HFF-Myc (cell line): Measurements from ENCODE around the gene CMIP.
A peak's percentile ranks its signal among the peaks of the same experiment; 100 is the strongest.

Experiments
- DNase-seq: peaks from one replicate; pipeline ENCODE4 v3.0.0-alpha.2; 2011; ENCODE audit warnings: low read depth; ENCODE audit errors: extremely low read depth
- H3K4me3 ChIP-seq: replicated peaks from 2 replicates; pipeline ENCODE4 v1.5.1; 2011; ENCODE audit warnings: low read depth, mild to moderate bottlenecking, control low read depth, low read length
- CTCF ChIP-seq: IDR thresholded peaks from 2 replicates; pipeline ENCODE4 v1.5.1; 2012; ENCODE audit warnings: mild to moderate bottlenecking, low read depth, low read length, control low read depth; ENCODE audit errors: missing control alignments

Gene CMIP

GRCh38 chr16:81440888-81441761, 3.5 kb upstream of the CMIP start:
- H3K4me3 ChIP-seq, result no peak overlapping the region
- no peak for TF ChIP-seq CTCF
- DNase-seq, result no peak

GRCh38 chr16:81442220-81442915, 2.2 kb upstream of the CMIP start:
- TF ChIP-seq CTCF, result no peak

GRCh38 chr16:81442916-81443687, 1.5 kb upstream of the CMIP start:
- TF ChIP-seq CTCF, result no peak

More at GRCh38 chr16:81442220-81442915, 2.2 kb upstream of the CMIP start:
- DNase-seq, result no peak
- H3K4me3 ChIP-seq, result no peak overlapping the region

GRCh38 chr16:81443688-81444447, 740 bp upstream of the CMIP start:
- TF ChIP-seq CTCF, result no peak
- peak overlapping the region; percentile 39 for H3K4me3 ChIP-seq
- DNase-seq, result no peak

More at GRCh38 chr16:81442916-81443687, 1.5 kb upstream of the CMIP start:
- DNase-seq, result no peak
- no peak overlapping the region for H3K4me3 ChIP-seq

GRCh38 chr16:81445143-81445961, 744 bp downstream of the CMIP start:
- H3K4me3 ChIP-seq, result peak overlapping the region; percentile 92
- DNase-seq, result no peak
- no peak for TF ChIP-seq CTCF
